ENCODE results near the gene SPRED2.

- TF ChIP-seq, protein P1, sequence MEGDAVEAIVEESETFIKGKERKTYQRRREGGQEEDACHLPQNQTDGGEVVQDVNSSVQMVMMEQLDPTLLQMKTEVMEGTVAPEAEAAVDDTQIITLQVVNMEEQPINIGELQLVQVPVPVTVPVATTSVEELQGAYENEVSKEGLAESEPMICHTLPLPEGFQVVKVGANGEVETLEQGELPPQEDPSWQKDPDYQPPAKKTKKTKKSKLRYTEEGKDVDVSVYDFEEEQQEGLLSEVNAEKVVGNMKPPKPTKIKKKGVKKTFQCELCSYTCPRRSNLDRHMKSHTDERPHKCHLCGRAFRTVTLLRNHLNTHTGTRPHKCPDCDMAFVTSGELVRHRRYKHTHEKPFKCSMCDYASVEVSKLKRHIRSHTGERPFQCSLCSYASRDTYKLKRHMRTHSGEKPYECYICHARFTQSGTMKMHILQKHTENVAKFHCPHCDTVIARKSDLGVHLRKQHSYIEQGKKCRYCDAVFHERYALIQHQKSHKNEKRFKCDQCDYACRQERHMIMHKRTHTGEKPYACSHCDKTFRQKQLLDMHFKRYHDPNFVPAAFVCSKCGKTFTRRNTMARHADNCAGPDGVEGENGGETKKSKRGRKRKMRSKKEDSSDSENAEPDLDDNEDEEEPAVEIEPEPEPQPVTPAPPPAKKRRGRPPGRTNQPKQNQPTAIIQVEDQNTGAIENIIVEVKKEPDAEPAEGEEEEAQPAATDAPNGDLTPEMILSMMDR (IDR thresholded peaks at IDR 0.05; ENCODE audit: low read depth, low read length), result no peak
- no peak for TF ChIP-seq EZH2phosphoT487 (IDR thresholded peaks at IDR 0.05; ENCODE audit: low read depth)
These were observed 18.4 kb upstream of the SPRED2 start for GRCh38 chr2:65450810-65451209.
